NCI-H2171 treated with DMSO at 0.1 percent for 48 hours (cell line): Measurements from ENCODE around the gene TMEM131L.
"Not testable (repeated sequence)": the region's sequence is repeated elsewhere in the genome, so short reads cannot be mapped to it uniquely, and the experiment has no call there.

Experiments used
- DNase-seq: peaks from one replicate; lab custom pipeline; 2025; lab: John Stamatoyannopoulos, UW

Gene TMEM131L

GRCh38 chr4:153573881-153574802 lies 108.0 kb downstream of the TMEM131L start:
- DNase-seq: peak; percentile 58

GRCh38 chr4:153576443-153576774 lies 110.2 kb downstream of the TMEM131L start:
- no peak for DNase-seq

GRCh38 chr4:153577053-153577452 lies 110.9 kb downstream of the TMEM131L start:
- peak; percentile 8 for DNase-seq

- DNase-seq: no peak
Measured at GRCh38 chr4:153579410-153579809, 113.2 kb downstream of the TMEM131L start.

GRCh38 chr4:153579872-153580271 lies 113.7 kb downstream of the TMEM131L start:
- DNase-seq: no peak

- DNase-seq: peak; percentile 67
Measured at GRCh38 chr4:153582954-153583702, 117.0 kb downstream of the TMEM131L start.

GRCh38 chr4:153585026-153585425 lies 118.9 kb downstream of the TMEM131L start:
- DNase-seq: no peak

GRCh38 chr4:153589703-153590595 lies 123.8 kb downstream of the TMEM131L start:
- no peak for DNase-seq

GRCh38 chr4:153591441-153591840 lies 125.3 kb downstream of the TMEM131L start:
- no peak for DNase-seq

- no peak for DNase-seq
Measured at GRCh38 chr4:153592064-153592463, 125.9 kb downstream of the TMEM131L start.

- peak; percentile 21 for DNase-seq
Measured at GRCh38 chr4:153593161-153593560, 127.0 kb downstream of the TMEM131L start.

GRCh38 chr4:153594210-153594609 lies 128.1 kb downstream of the TMEM131L start:
- no peak for DNase-seq

GRCh38 chr4:153595894-153596601 lies 129.9 kb downstream of the TMEM131L start:
- DNase-seq: no peak

GRCh38 chr4:153602758-153603157 lies 136.6 kb downstream of the TMEM131L start:
- no peak for DNase-seq

- DNase-seq: no peak
Measured at GRCh38 chr4:153603258-153603657, 137.1 kb downstream of the TMEM131L start.

- no peak for DNase-seq
Measured at GRCh38 chr4:153603835-153604234, 137.7 kb downstream of the TMEM131L start.

- DNase-seq: not testable (repeated sequence)
Measured at GRCh38 chr4:153609070-153609469, 142.9 kb downstream of the TMEM131L start.

GRCh38 chr4:153610623-153611376 lies 144.6 kb downstream of the TMEM131L start:
- DNase-seq: no peak

GRCh38 chr4:153611679-153612078 lies 145.5 kb downstream of the TMEM131L start:
- DNase-seq: no peak

GRCh38 chr4:153612878-153613277 lies 146.7 kb downstream of the TMEM131L start:
- DNase-seq: no peak
